GM21447 (cell line): ENCODE data around the gene HIF3A.
"Not testable (repeated sequence)": the region's sequence is repeated elsewhere in the genome, so short reads cannot be mapped to it uniquely, and the experiment has no call there.

ENCODE experiments used
- ATAC-seq: cut with Tn5 transposase; IDR thresholded peaks from one replicate; pipeline ENCODE4 v1.9.1; 2021; ENCODE audit not compliant: unreplicated experiment

HIF3A gene

DNA sequence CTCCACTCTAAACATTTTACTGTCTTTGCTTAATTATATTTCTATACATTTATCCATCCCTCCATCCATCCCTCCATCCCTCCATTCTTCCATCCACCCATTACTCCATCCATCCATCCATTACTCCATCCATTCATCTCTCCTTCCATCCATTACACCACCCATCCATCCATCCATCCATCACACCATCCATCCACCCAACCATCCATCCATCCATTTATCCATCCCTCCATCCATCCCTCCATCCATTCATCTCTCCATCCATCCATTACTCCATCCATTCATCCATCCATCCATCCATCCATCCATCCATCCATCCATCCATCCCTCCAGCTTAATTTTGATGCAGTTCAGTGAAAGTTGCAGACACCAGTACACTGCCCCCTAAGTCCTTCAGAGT lies 5.0 kb upstream of the HIF3A start:
- no peak for ATAC-seq

DNA sequence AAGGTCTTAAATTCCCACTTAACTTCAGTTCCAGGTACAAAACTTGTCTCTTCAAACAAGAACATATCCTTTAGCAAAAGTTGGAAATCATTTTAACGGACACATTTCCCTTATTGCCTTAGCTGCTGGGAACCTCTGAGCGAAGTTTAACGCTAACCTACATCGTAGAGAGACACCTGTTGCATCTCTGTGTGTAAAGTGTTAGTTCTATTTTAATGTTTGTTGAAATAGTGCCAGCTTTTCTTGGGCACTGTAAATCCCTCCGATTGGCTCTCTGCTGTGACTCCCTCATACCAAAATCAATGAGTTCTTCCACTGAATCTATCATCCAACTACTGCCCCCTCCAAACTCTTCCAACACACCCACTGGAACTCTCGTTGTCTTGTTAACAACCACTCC lies 2.3 kb upstream of the HIF3A start:
- ATAC-seq = no peak

DNA sequence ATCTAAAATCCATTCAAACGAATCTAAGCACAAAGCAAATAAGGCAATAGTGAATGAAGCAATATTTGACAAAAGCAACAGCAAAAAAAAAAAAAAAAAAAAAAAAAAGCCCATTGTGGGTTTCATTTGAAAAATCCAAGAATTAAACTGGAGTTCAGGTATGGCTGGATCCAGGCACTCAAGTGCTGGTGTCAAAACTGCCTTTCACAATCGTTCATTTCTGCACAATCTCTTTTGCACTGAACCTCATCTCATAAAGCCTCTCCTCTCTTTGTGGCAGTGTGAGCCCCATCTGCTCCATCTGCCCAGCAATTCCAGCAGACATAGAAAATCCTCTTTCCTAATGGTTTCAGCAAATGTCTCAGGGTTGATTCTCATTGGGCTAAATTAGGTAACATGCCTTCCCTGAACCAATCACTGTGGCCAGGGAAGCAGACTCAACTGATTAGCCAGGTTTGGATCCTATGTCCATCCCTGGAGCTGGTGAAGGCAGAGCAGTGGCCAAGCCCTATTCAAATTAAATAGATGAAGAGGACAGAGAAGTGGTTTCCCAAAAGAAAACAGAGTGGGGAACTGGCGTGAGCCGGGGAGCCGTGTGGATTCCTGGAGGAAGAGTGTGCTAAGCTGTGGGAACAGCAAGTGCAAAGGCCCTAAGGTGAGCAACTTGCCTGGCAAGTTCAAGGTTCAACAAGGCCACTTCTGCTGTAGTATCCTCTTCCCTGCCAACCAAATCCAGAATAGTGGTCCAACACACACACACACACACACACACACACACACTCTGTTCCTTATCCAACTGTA lies 1.2 kb upstream of the HIF3A start:
- no peak for ATAC-seq

DNA sequence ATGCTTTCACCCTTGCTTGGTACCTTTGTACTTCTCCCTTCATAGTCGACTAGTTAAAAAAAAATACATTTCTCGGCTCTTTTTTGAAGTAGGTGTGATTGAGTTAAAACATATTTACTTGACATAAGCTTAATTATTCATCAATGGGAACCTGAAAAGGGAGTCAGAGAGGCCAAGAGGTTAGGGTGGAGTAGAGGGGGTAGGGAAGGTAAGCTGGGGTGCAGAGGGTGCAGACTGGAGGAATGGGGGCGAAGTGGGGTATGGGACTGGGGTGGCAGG lies 701 bp upstream of the HIF3A start:
- no peak for ATAC-seq

DNA sequence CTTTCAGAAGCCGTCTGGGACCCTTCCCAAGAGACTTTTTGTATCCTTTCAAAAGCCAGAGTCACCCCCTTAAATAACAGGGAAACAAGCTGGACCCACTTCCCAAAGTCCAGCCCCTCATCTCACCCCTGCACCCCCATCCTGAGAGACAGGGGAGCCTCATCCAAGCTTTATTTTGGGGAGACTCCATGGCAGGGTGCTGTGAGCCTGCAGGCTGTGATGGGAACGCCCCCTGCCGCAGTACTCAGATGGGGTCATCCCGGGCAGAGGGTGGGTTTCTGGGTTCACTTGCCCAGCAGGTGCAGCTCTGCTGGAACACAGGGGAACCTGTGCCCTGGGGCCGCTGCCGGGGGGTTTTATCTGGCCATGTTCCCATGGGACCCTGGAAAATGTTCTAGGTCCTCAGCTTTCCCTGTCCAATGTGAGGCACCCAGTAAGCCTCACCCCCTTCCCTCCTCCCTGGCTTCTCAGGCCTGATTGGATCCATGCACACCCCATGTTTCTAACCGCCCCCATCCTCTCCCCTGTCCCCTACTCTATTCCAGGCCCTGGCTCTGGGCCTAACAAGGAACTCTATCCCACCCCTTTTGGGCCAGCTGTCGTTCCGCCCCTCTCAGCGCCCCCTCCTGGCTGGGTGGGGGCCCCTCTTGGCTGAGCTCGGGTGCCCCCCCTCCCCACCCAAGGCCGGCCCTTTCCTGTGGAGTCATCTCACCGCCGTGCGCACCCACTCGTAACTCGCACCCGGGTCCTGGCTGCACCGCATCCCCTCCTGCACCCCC lies 1.0 kb downstream of the HIF3A start:
- no peak for ATAC-seq

DNA sequence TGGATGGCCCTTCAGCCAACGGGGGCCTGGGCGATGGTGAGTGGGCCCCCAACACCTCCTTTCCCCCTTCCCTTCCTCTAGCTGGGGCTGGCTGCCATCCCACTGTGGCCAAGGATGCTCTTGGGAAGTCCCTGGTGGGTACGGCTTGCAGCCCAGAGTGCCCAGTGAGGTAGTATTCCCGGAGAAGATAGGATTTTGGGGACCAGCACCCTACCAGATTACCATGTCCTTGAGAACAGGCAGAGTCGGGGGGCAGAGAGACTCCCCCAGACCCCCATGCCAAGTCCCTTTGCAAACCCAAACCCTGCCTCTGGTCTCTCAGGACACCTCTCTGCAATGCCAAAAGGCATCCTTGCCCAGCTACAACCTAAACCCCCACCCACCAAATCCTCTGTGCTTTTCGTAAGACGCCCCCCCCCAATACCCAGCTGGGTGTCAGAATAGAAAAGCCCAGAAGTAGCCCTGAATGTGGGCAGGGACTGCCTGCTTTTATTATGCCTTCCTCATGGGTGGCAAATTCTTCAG lies 1.7 kb downstream of the HIF3A start:
- no peak for ATAC-seq

DNA sequence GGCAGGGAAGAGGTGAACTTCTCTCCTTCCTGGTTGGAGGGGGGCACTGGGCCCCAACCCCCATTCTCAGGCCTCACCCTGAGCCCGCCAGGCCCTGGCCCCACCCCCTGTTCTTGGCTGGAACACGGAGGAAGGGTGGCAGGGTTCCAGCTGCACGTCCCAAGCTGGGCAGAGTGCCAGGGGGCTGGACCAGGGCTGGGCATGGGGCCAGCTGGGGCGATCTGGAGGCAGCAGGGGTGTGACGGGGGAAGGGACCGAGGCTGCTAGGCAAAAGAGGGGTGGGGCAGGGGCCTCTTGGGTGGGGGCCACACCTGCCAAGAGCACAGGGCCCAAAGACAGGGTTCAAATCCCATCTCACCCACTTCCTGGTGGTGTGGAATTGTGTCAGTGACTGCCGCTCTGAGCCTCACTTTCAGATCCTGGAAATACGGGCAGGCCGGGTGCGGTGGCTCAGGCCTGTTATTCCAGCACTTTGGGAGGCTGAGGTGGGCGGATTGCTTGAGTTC lies 2.2 kb downstream of the HIF3A start:
- no peak for ATAC-seq

DNA sequence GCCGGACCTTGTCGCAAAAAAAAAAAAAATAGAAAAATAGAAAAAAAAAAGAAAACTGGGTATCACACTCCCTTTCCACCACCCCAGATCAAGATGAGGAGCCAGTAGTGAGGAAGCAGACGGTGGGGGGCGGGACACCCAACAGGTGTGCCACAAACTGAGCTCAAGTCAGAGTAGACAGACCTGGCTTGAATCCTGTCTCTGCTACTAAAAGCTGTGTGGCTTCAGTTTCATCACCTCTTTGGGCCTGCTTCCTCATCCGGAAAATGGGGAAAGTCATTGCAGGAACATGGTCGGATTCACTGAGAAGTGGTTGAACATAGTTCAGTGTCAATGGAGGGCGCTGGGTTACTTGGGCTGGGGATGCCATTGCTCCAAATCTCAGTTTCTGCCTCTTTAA lies 2.9 kb downstream of the HIF3A start:
- no peak for ATAC-seq

DNA sequence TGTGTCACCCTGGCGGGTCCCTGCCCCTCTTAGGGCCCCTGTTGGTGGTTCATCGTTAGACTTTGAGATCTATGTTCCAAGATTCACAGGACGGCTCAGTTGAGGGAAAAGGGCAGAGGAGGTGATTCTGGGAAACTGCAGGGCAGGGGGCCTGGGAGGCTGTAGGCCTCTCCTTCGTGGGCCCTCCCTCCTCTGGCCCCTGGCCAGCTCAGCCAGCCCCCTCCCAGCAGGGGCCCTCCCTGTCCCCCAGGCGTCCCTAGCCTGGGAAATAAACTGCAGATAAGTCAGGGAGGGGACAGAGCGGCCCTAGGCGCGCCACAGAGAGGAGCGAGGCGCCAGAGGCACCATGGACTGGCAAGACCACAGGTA lies 6.5 kb downstream of the HIF3A start:
- ATAC-seq = no peak

DNA sequence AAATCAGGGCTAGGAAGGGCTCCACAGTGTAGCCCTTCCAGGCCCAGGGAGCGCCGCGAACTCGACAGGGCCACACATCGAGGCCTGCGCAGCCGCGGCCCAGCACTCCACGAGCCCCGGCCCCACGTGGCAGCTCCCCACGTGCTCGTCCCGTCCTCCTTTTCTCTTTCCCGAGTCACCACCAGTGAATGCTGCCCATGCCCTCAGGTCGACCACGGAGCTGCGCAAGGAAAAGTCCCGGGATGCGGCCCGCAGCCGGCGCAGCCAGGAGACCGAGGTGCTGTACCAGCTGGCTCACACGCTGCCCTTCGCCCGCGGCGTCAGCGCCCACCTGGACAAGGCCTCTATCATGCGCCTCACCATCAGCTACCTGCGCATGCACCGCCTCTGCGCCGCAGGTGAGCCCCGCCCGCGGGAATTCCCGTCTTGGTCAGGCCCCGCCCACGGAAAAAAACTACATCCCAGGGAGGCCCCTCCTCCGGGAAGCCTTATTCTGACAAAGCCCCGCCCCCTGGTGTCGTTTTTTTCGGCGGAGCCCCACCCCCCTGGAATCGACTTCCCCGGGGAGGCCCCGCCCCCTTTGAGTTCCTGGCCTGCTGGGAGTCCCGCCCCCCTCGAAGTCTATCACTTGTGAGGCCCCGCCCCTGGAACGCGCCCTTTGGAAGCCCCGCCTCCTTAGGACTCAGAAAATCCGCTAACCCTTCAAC lies 7.0 kb downstream of the HIF3A start:
- ATAC-seq = no peak

DNA sequence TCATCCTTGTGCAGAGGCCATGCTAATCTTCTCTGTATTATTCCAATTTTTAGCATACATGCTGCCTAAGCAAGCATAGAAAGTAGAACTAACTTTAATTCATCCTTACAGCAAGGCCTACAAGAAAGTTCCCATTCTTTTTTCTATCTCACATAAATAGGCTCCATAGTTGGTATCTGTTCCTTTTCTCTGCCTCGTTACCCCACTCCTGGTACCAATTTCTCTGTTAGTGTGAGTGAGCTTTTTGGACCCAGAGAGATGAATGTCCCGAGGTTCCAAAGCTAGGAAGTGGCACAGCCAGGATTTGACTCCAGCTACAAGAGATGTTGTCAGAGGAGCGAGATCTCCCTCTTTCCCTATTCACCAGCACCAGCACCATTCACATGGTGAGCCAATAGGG lies 9.7 kb downstream of the HIF3A start:
- ATAC-seq = no peak

DNA sequence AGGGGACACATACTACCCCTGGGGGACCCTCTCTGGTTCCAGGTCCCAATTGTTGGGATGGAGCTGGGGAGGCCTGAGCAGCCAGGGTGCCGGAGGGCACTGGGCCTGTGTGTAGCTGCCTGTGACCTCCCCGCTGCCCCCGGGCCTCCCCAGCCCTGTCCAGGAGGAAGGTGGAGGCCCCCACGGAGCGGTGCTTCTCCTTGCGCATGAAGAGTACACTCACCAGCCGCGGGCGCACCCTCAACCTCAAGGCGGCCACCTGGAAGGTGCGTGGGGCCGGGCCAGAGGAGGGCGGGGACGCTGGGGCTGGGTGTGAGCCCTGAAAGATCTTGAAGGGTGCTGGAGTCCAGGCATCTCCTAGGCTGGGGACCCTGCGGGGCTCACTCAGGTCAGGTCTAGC lies 11.7 kb downstream of the HIF3A start:
- no peak for ATAC-seq

DNA sequence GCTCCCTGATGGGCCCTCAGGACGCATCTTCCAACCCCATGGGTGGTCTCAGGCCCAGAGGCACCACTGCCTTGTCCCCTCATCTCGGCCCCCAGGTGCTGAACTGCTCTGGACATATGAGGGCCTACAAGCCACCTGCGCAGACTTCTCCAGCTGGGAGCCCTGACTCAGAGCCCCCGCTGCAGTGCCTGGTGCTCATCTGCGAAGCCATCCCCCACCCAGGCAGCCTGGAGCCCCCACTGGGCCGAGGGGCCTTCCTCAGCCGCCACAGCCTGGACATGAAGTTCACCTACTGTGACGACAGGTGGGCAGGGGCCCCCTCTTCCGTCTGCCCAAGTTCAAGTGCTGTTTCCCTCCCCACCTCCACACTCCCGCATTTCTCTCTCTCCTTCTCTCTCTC lies 12.2 kb downstream of the HIF3A start:
- ATAC-seq = no peak

DNA sequence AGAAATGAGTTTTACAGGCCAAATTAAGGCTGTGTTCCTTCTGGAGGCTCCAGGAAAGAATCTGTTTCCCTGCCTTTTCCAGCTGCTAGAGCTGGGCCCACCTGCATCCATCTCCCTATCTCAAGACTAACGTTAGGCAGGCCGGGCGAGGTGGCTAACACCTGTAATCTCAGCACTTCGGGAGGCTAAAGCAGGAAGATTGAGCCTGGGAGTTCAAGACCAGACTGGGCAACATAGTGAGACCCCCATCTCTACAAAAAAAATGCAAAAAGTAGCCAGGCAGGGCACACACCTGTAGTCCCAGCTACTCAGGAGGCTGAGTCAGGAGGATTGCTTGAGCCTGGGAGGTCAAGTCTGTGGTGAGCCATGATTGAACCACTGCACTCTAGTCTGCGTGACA lies 14.6 kb downstream of the HIF3A start:
- ATAC-seq = no peak

DNA sequence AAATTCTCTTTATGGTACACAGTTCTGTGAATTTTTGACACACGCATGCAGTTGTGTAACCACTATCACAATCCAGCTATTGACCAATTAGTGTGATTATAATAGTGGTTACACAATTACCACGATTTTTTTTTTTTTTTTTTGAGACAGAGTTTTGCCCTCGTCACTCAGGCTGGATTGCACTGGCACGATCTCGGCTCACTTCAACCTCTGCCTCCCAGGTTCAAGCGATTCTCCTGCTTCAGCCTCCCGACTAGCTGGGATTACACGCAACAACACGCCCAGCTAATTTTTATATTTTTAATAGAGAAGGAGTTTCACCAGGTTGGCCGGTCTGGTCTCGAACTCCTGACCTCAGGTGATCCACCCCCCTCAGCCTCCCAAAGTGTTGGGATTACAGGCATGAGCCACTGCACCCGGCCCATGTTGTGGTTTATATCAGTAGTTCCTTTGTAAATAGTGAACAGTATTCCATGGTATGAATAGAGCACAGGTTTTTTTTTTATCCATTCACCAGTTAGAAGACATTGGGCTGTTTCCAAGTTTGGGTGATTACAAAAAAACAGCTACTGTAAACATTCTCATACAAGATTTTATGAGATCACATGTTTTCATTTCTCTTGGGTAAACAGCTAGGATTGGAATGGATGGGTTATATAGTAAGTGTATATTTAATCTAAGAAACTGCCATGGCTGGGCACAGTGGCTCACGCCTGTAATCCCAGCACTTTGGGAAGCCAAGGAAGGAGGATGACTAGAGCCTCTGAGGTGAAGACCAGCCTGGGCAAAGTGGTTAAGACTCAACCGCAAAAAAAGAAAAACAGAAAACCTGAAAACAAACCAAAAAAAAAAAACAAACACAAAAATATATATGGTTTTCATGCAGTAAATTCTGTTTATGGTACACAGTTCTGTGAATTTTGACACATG lies 17.0 kb downstream of the HIF3A start:
- not testable (repeated sequence) for ATAC-seq

DNA sequence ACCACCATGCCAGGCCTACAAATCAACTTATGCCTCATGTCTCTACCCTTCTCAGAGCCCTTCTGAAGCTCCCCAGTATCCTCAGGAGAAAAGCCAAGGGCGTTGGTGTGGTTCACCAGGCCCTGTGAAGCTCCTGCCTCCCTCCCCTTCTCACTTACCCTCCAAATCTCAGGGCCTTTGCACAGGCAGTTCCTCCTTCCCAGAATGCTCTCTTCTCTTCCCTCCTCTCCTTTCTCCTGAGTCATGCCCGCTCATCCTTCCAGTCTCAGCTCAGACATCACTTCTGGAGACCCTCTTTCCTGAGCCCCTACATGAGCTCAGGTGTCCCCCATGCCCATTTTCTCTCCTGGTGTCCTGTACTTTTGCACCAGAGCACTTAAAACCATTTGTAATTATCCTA lies 20.5 kb downstream of the HIF3A start:
- ATAC-seq = no peak

DNA sequence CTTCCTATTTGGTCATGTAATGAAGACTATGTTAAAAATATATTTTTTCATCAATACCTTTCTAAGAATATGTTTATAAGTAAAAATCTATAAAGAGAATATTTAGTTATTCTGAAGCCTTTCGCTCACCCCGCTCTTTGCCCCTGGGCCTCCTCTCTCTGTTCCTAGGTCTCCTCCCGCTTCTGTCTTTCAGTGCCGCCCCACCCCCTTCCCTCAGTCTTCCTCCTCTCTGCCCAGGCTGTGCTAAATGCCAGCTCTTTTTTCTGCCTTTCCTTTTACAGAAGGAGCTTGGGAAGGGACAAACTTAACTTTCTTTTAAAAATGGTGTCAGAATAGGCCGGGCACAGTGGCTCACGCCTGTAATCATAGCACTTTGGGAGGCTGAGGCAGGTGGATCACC lies 22.8 kb downstream of the HIF3A start:
- no peak for ATAC-seq

DNA sequence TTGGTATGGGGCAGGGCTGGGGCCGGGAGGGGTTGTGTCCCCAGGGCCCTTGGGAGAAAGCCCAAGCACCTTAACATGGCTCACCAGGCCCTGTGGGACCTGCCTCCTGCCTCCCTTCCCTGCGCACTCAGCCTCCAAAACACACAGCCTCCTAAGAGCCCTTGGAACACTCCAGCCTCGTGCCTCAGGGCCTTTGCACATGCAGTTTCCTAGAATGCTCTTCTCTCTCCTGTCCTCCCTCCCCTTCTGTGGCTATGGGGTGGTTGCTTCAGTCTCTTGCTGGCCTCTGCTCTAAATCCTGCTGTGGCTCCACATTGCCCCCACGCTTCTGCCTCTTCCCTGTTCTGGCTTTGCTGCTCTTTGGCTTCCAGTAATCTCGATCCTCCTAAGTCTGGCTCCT lies 23.7 kb downstream of the HIF3A start:
- ATAC-seq = no peak

DNA sequence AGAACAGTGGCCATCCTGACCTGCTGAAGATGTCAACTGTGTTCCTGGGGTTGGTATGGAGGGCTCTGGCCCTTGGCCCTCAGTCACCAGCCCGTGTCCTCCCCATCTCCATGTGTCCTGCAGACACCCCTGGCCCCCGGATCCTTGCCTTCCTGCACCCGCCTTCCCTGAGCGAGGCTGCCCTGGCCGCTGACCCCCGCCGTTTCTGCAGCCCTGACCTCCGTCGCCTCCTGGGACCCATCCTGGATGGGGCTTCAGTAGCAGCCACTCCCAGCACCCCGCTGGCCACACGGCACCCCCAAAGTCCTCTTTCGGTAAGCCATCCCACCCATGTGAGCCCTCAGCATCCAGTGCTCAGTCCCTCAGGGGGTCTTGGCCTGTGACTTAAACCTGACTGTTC lies 24.8 kb downstream of the HIF3A start:
- no peak for ATAC-seq

DNA sequence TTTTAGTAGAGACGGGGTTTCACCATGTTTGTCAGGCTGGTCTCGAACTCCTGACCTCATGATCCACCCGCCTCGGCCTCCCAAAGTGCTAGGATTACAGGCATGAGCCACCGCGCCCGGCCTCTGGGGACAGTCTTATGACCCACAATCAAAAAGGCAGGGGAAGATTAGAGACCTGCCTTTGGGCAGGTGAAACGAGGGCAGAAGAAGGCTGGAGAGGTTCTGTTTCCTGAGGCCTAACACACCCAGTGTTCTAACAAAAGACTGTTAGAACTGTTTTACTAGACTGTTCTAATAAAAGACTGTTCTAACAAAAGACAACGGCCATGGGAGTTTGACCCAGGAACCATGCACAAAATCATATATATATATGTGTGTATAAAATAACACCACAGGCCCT lies 26.4 kb downstream of the HIF3A start:
- not testable (repeated sequence) for ATAC-seq

DNA sequence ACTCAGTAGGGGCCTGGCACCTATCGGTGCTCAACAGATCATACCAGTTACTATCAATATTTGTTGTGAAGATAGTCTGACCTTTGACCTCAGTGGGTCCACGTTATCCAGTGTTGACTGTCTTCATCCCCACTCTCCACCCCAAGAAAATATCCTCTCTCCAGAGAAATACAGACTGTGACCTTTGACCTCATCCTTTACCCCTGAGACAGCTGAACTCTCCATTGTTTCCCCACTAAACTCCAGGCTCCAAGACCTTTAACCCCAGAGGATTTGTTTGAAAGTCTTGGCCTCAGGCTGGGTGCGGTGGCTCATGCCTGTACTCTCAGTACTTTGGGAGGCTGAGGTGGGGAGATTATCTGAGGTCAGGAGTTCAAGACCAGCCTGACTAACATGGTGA lies 27.4 kb downstream of the HIF3A start:
- no peak for ATAC-seq
